CD1c-positive myeloid dendritic cell (primary cell): Measurements from ENCODE around the gene ITGA3.

Source experiments
- DNase-seq: peaks from one replicate; pipeline ENCODE4 v3.0.0-alpha.2; 2016; ENCODE audit errors: extremely low spot score

Gene ITGA3

GRCh38 chr17:50055426-50056216 is at the start of gene ITGA3:
Gene ITGA3, plus strand, starts transcription at chr17:50056110. Its CDS starts 330 bp downstream, at chr17:50056440.
- DNase-seq: peak; percentile 47

GRCh38 chr17:50009282-50009681 is 46.6 kb upstream of the ITGA3 start:
- DNase-seq: no peak

GRCh38 chr17:50013079-50013478 is 42.8 kb upstream of the ITGA3 start:
- no peak for DNase-seq

GRCh38 chr17:50014471-50015088 is 41.3 kb upstream of the ITGA3 start:
- DNase-seq: no peak

DNA sequence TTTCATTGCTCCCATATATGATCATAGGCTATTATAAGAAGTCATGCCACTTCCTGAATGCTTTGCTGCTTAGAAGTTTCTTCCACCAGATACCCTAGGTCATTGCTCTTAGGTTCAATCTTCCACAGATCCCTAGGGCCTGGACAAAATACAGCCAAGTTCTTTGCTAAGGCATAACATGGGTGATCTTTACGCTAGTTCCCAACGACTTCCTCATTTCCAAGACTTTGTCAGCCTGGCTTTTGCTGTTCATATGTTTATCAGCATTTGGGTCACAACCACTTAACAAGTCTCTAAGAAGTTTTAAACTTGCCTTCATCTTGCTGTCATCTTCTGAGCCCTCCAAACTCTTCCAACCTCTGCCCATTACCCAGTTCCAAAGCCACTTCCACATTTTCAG is 40.8 kb upstream of the ITGA3 start:
- DNase-seq: no peak

DNA sequence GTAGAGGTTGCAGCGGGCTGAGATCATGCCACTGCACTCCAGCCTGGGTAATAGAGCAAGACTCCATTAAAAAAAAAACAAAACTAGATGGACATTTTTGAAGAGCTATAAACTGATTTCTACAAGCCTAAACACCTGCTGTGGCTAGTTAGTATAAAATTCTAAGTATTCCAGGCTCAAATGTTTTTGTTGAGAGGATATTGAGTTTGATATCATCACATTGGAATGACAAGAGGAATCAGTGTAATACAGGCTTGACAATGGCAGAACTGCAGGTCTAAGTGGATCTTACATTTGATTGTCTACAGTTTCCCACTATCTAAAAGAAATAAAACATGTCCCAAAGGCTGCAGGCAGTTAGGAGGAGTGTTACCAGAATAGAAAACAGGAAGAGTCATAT is 37.0 kb upstream of the ITGA3 start:
- DNase-seq: no peak

- peak; percentile 27 for DNase-seq
Measured at GRCh38 chr17:50020841-50021599, 34.9 kb upstream of the ITGA3 start.

DNA sequence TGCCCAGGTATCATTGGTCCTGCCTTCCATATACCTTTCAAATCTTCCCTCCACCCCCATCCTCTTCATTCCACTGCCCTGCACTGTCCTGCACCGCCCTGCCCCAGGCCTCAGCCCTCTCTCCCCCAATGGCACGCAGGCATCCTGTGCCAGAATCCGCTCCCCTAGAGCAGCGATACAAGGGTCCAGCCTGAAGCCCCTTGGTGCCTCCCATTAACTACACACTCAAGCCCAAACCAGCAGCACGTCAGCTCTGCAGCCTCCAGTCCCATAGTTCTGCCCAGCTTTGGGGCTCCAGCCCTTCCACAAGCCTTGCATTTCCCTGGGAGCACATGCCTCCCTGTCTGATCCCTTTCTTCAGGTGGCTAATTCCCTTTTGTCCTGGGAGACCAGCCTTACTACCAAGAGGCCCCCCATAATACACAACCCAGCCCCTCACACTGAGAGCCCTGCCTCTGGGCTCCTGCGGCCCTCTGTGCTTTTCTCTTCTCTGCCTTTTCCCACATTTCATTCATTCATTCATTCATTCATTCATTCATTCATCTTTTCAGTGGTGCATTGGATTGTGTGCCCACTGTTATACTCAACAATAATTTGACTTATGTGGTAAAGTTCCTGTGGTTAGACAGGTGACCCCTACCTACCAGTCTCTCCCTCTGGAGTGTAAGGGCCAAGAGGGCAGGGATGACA is 34.1 kb upstream of the ITGA3 start:
- no peak for DNase-seq

DNA sequence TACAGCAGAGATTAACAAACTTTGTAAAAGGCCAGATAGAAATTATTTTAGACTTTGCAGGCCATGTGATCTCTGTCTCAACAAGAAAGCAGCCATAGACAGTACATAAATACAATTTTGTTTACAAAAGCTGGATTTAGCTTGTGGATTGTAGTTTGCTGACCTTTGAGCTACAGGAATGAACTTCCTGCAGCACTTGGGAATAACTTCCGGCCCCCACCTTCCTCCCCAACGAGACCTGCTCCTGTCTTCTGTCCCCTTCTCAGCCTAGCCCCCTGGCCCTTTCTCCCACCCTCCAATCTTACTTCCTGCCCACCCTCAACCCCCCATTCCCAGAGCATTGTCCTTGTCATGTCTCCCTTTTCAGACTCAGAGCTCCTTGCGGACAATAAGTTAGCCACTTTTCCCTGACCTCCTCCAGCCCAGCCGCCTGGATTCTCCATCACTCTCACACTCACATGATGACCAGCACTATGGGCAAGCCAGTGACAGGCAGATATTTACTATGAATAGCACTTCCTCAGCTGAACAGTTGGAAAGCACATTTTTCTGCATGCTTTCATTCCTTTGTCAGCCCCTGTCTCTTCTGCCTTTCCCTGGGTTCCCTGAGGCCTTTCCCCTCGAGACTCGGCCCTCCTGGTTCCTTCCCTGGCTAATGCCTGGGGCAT is 33.3 kb upstream of the ITGA3 start:
- DNase-seq: no peak

DNA sequence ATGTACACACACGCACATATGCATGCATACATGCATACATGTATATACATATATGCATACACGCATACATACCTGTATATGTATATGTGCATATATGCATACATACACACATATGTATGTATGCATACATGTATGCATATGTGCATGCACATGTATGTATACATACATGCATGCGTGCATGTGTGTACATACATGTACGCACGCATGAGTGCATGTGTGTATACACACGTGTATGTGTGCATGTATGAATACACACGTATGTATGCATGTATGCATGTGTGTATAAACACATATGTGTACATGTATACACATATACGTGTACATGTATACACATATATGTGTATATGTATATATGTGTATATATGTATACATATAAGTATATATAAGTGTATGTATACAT is 32.4 kb upstream of the ITGA3 start:
- no peak for DNase-seq

- DNase-seq: no peak
Measured at GRCh38 chr17:50024808-50025207, 31.1 kb upstream of the ITGA3 start.

- DNase-seq: no peak
Measured at GRCh38 chr17:50026046-50026675, 29.7 kb upstream of the ITGA3 start.

GRCh38 chr17:50026837-50027171 is 29.1 kb upstream of the ITGA3 start:
- DNase-seq: peak; percentile 75

DNA sequence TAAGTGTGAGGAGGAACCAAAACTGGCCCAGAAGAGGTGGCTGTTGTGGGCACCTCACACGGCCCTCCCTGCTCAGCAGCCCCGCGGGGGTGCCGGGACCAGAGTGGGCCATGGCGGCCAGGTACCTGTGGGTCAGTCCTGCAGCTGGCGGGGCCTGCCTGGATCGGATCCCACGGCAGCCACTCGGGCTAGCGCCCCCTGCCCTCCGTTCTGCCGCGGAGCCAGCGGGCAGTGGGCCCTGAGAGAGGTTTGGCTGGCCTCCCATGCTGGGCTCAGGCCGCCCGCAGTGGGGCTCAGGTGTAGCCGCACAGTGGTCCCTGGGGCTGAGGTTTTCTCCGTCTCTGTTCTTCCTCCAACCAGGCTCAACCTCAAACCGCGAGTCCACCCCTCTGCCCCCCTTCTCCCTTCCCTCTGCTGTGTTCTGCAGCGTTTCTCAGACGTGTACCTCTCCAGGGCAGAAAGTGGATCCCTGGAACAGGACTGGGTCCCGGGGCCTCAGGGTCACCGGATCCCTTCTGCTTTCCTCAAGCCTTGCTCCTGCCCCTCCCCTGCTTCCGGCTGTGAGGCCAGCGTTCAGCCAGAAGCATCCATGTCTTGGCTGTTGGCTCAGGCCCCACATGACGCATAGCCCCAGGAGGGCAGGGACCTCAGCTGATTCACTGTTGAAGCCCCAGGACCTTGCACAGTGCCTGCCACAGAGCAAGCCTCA is 28.6 kb upstream of the ITGA3 start:
- DNase-seq: peak; percentile 57

DNA sequence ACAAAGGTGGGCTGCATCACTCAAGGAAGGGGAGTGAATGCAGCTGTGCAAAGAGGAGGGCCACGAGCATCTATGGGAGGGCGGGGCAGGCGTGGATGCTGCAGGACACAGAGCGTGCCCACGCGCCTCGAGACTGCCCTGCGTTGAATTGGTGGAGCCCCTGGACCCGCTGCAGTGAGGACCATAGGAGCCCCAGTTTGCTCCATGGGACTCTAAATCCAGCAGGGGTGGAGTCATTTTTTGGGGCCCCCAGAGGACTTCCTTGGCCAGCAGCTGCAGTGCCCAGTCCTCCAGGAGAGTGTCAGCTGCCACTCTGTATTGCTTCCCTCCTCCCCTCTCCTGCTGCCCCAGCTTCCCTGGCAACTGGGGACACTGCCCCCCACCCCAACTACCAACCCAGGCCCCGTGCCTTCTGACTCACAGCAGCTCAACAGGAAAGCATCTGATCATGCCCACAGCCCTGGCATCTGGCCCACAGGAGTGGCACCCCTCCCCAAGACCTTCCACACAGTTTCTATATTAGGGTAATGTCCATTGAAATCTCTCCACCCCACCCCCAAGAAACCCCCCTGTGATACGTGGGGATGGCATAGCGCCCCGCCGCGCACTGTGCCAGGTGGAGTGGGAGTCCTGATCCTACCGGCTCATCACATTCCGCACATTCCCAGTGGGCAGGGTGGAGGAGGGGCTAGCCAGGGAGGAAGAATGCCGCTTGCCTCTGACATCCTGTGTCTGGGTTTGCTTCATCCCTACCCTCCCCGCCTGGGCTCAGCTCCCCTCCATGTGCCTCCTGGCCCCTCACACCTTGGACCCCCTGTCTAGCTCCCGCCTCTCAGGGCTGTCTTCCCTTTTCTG is 27.8 kb upstream of the ITGA3 start:
- DNase-seq: peak; percentile 30

DNA sequence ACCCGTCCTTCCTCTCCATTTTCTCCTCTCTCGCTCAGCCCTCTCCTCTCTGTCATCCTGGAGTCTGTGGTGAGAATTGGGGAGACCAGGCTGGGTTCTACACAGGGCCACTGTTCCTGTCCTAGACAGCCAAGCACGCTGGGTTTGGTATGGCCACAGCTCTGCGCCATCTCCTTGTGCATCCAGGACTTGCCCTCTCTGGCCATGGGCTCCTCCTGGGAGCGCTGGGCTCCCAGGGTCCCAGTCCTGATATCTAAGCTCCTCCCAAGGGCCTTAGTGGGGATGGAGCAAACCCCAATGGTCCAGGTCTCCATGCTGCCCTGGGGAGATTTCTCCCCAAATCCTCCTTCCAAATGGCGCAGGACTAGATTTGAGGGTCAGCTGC is 27.2 kb upstream of the ITGA3 start:
- DNase-seq: no peak

GRCh38 chr17:50029185-50029584 is 26.7 kb upstream of the ITGA3 start:
- no peak for DNase-seq

DNA sequence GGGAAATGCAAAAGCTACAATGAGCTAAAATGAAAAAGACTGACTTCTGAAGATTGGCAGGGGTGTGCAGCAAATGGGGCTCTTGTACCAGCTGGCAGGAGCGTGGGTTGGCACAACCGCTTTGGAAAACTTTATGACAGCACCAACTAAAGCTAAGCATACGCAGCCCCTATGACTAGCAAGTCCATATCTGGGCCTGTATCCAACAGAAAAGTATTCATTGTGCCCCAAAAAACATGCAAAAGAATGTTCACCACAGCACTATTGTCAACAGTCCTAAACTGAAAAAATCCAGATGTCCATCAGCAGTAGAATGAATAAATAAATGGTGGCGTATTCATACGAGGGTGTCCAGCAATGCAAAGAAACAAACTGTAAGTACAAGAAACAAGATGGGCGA is 22.6 kb upstream of the ITGA3 start:
- no peak for DNase-seq

DNA sequence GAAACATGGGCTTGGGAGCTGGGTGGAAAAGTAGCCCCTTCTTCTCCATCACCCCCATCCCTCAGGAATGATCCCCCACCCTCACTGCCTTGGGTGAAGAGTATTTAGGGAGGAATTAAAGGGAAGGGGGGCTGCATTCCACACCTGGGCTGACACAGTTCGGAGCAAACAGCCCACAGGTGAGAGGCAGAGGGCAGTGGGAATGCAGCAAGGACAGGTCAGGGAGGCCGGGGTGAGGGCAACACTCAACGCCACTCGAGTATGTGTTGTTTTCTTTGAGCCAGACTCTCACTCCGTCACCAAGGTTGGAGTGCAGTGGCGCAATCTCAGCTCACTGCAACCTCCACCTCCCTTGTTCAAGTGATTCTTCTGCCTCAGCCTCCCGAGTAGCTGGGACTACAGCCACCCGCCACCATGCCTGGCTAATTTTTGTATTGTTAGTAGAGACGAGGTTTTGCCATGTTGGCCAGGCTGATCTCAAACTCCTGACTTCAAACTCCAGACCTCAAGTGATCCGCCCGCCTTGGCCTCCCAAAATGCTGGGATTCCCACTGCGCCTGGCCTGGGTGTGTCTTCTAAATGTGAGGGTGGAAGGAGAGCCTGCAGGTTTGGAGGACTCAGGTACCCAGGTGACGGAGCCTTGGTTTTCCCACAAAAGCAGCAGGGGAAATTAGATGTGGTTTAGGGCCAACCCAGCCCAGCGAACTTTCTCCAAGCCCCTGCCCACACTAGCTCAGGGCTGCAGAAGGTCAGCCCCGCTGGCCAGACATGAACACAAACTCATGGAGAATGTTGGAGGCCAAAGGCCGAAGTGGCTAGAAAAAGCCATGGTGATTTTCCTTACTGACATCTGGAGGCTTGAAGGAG is 21.2 kb upstream of the ITGA3 start:
- DNase-seq: no peak
